ENCODE data around the gene LRP3.

- TF ChIP-seq EZH2 (IDR thresholded peaks at IDR 0.05; ENCODE audit: borderline replicate concordance, insufficient read depth, low read length, poor library complexity, severe bottlenecking) = no peak
- TF ChIP-seq CTCF (IDR thresholded peaks at IDR 0.05; ENCODE audit: poor library complexity, severe bottlenecking) = no peak
- TF ChIP-seq REST (IDR thresholded peaks at IDR 0.05; ENCODE audit: borderline replicate concordance) = no peak
- no peak for TF ChIP-seq SMC3 (conservative IDR thresholded peaks at IDR 0.05; ENCODE audit: poor library complexity)
- no peak for TF ChIP-seq MXI1 (conservative IDR thresholded peaks at IDR 0.05; ENCODE audit: poor library complexity, severe bottlenecking)
- TF ChIP-seq EP300 (conservative IDR thresholded peaks at IDR 0.05; ENCODE audit: poor library complexity, severe bottlenecking) = no peak
- TF ChIP-seq TAF1 (IDR thresholded peaks at IDR 0.05; ENCODE audit: low read depth) = no peak
- TF ChIP-seq RAD21 (conservative IDR thresholded peaks at IDR 0.05) = no peak
- no peak for TF ChIP-seq POLR2AphosphoS5 (IDR thresholded peaks at IDR 0.05)
These were observed 42.7 kb downstream of the LRP3 start for GRCh38 chr19:33236696-33237390.

Measured in neural cell (in vitro differentiated cells).